ENCODE results near the gene ARL4A.

GRCh38 chr7:12713625-12714378, 26.4 kb downstream of the ARL4A start:
- TF ChIP-seq NR1H2 (CRISPR knock-in tag; IDR thresholded peaks at IDR 0.05) (no peak), FOXA3 (CRISPR knock-in tag; conservative IDR thresholded peaks at IDR 0.05 in 1 of 2, IDR thresholded peaks at IDR 0.05 in 1 of 2) (peak; percentile 73 to 78), ZNF655 (CRISPR knock-in tag; IDR thresholded peaks at IDR 0.05) (no peak), REST (IDR thresholded peaks at IDR 0.05; ENCODE audit: borderline replicate concordance) (no peak), REST (CRISPR knock-in tag; IDR thresholded peaks at IDR 0.05; ENCODE audit: low read depth) (no peak)
